ENCODE results near the gene KCTD6. TPM values are rescaled to one million over a fixed set of nuclear protein-coding genes. Genes with fewer than 3 reads are reported as not detected.

The KCTD6 gene
- polyA plus RNA-seq, 1 of the 3 experiments (the other 2 are of a cell fraction) = 7.8 TPM

DNA sequence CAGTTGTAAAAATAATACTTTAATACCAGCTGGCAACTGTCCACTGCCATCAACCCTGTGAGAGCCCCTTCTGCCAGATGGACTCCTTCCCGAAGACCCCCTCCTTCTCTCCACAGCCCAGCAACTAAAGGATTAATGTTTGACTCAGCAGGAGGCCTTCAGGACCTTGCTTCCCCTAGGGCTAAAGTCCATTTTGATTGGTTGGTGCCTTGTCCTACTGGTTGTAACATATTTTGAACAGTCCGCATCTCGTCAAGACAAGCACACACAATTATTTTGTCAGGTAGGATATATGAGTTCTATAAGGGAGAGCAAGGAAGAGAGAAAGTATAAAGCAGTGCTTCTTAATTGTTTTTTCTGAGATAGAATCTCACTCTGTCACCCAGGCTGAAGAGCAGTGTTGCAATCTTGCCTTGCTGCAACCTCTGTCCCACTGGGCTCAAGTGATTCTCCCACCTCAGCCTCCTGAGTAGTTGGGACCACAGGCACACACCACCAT, 26.4 kb downstream of the KCTD6 start:
- Histone ChIP-seq H3K27me3 (ENCODE audit: insufficient read depth) (no peaks in the 10 kb centered on the region), H3K4me2 (no peak overlapping the region), H3K9me3 (no peaks in the 10 kb centered on the region), H3K27ac (ENCODE audit: low read depth in 2 of 2, low read length in 1 of 2) (no peak overlapping the region), H3K9me2 (no peaks in the 10 kb centered on the region), H3K4me1 (ENCODE audit: control insufficient read depth in 1 of 2, insufficient read depth in 2 of 2, low read depth in 1 of 2, low read length in 1 of 2) (no peaks in the 10 kb centered on the region; a peak in 1 of 4 replicates), H4K20me1 (ENCODE audit: insufficient read depth) (no peaks in the 10 kb centered on the region), H3K79me2 (ENCODE audit: insufficient read depth) (no peaks in the 10 kb centered on the region), H2AFZ (ENCODE audit: low read depth) (no peak overlapping the region), H3F3A (replicated peaks; ENCODE audit: insufficient read depth) (no peaks in the 10 kb centered on the region), H3K4me3 (ENCODE audit: low read depth in 2 of 2, low read length in 1 of 2) (no peak overlapping the region), H3K36me3 (replicated peaks in 1 of 2; ENCODE audit: control insufficient read depth in 1 of 2, insufficient read depth in 2 of 2, low read length in 1 of 2) (no peaks in the 10 kb centered on the region), H3K9ac (no peak overlapping the region)
- CTCF ChIA-PET = interaction anchor here (0.8 to 2.2 kb wide), 3 partner anchors 11 to 54 kb away, joined by 3 to 10 read pairs (median 4); no protein-coding TSS in a partner anchor
- WGBS (ENCODE audit: low lambda C conversion rate) = 66% methylated on average over 3 of the region's 3 CpGs
- POLR2A ChIA-PET = no interaction called here
- TF ChIP-seq RFX5 (IDR thresholded peaks at IDR 0.05; ENCODE audit: low read length) = no peak
- TF ChIP-seq SMC3 (IDR thresholded peaks at IDR 0.05; ENCODE audit: low read depth, low read length) = no peak
- TF ChIP-seq, protein P1, sequence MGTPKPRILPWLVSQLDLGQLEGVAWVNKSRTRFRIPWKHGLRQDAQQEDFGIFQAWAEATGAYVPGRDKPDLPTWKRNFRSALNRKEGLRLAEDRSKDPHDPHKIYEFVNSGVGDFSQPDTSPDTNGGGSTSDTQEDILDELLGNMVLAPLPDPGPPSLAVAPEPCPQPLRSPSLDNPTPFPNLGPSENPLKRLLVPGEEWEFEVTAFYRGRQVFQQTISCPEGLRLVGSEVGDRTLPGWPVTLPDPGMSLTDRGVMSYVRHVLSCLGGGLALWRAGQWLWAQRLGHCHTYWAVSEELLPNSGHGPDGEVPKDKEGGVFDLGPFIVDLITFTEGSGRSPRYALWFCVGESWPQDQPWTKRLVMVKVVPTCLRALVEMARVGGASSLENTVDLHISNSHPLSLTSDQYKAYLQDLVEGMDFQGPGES (IDR thresholded peaks at IDR 0.05; ENCODE audit: low read depth, low read length) = no peak
- TF ChIP-seq MXI1 (IDR thresholded peaks at IDR 0.05; ENCODE audit: low read depth, low read length) = no peak
- TF ChIP-seq NFIC (IDR thresholded peaks at IDR 0.05; ENCODE audit: borderline replicate concordance) = no peak
- no peak for TF ChIP-seq FOSL2 (IDR thresholded peaks at IDR 0.05; ENCODE audit: borderline replicate concordance, low read depth)
- TF ChIP-seq TAF1 (IDR thresholded peaks at IDR 0.05; ENCODE audit: borderline replicate concordance, low read depth, low read length) = no peak
- no peak for TF ChIP-seq RCOR1 (IDR thresholded peaks at IDR 0.05; ENCODE audit: low read length)
- TF ChIP-seq GATA2 (CRISPR knock-in tag; IDR thresholded peaks at IDR 0.05) = no peak
- TF ChIP-seq NRF1 (IDR thresholded peaks at IDR 0.05; ENCODE audit: low read depth, low read length) = no peak
- no peak for TF ChIP-seq RXRA (IDR thresholded peaks at IDR 0.05; ENCODE audit: borderline replicate concordance, low read depth)
- no peak for DNase-seq

- Histone ChIP-seq H3K9ac (no peak overlapping the region), H3K4me2 (no peak overlapping the region), H3K9me3 (no peaks in the 10 kb centered on the region), H2AFZ (ENCODE audit: low read depth) (no peak overlapping the region), H3K27ac (ENCODE audit: low read depth in 2 of 2, low read length in 1 of 2) (no peak overlapping the region), H3F3A (replicated peaks; ENCODE audit: insufficient read depth) (no peaks in the 10 kb centered on the region), H3K79me2 (ENCODE audit: insufficient read depth) (no peaks in the 10 kb centered on the region), H3K4me1 (ENCODE audit: control insufficient read depth in 1 of 2, insufficient read depth in 2 of 2, low read depth in 1 of 2, low read length in 1 of 2) (no peaks in the 10 kb centered on the region; a peak in 1 of 4 replicates), H3K36me3 (replicated peaks in 1 of 2; ENCODE audit: control insufficient read depth in 1 of 2, insufficient read depth in 2 of 2, low read length in 1 of 2) (no peaks in the 10 kb centered on the region), H4K20me1 (ENCODE audit: insufficient read depth) (no peaks in the 10 kb centered on the region), H3K4me3 (ENCODE audit: low read depth in 2 of 2, low read length in 1 of 2) (no peak overlapping the region), H3K27me3 (ENCODE audit: insufficient read depth) (no peaks in the 10 kb centered on the region), H3K9me2 (no peaks in the 10 kb centered on the region)
- DNase-seq = no peak
- TF ChIP-seq ELF1 (IDR thresholded peaks at IDR 0.05) = no peak
- no peak for TF ChIP-seq RXRA (IDR thresholded peaks at IDR 0.05; ENCODE audit: borderline replicate concordance, low read depth)
- no peak for TF ChIP-seq NFIC (IDR thresholded peaks at IDR 0.05; ENCODE audit: borderline replicate concordance)
- TF ChIP-seq, protein P2, sequence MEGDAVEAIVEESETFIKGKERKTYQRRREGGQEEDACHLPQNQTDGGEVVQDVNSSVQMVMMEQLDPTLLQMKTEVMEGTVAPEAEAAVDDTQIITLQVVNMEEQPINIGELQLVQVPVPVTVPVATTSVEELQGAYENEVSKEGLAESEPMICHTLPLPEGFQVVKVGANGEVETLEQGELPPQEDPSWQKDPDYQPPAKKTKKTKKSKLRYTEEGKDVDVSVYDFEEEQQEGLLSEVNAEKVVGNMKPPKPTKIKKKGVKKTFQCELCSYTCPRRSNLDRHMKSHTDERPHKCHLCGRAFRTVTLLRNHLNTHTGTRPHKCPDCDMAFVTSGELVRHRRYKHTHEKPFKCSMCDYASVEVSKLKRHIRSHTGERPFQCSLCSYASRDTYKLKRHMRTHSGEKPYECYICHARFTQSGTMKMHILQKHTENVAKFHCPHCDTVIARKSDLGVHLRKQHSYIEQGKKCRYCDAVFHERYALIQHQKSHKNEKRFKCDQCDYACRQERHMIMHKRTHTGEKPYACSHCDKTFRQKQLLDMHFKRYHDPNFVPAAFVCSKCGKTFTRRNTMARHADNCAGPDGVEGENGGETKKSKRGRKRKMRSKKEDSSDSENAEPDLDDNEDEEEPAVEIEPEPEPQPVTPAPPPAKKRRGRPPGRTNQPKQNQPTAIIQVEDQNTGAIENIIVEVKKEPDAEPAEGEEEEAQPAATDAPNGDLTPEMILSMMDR (IDR thresholded peaks at IDR 0.05) = no peak
- TF ChIP-seq RAD21 (IDR thresholded peaks at IDR 0.05; ENCODE audit: low read length) = no peak
- TF ChIP-seq YY1 (IDR thresholded peaks at IDR 0.05; ENCODE audit: low read depth) = no peak
- POLR2A ChIA-PET = no interaction called here
- CTCF ChIA-PET = interaction anchor here (0.9 to 1.5 kb wide), 3 partner anchors 9 to 121 kb away, joined by 3 to 5 read pairs (median 3); no protein-coding TSS in a partner anchor
- WGBS (ENCODE audit: low lambda C conversion rate) = 96% methylated on average over 4 of the region's 6 CpGs
These were observed 27.9 kb downstream of the KCTD6 start for GRCh38 chr3:58519668-58520402.

All from SK-N-SH (cell line).